NB4 (cell line): ENCODE measurements around the gene XPC.

Experiments
- DNase-seq: peaks from one replicate; pipeline ENCODE4 v3.0.0; 2010; ENCODE audit warnings: low read depth
- H3K4me3 ChIP-seq: one replicate; pipeline ENCODE4 v1.5.1; 2011; ENCODE audit warnings: mild to moderate bottlenecking, low read depth, low read length, moderate library complexity
- CTCF ChIP-seq: IDR thresholded peaks from one replicate; pipeline ENCODE4 v1.5.1; 2012; ENCODE audit warnings: low read depth, low read length
- MAX ChIP-seq: IDR thresholded peaks from 2 replicates; pipeline ENCODE4 v1.6.1; 2011; ENCODE audit warnings: low read depth, low read length
- MYC ChIP-seq: IDR thresholded peaks from 2 replicates; pipeline ENCODE4 v1.6.1; 2011; ENCODE audit warnings: low read depth, low read length
- POLR2A ChIP-seq: IDR thresholded peaks from 2 replicates; pipeline ENCODE4 v1.6.1; 2011; ENCODE audit warnings: mild to moderate bottlenecking; ENCODE audit not compliant: insufficient read length; ENCODE audit errors: extremely low read depth

The XPC gene

GRCh38 chr3:14206548-14207177 lies 28.3 kb upstream of the XPC start:
- H3K4me3 ChIP-seq: no peak overlapping the region
- TF ChIP-seq CTCF (peak; percentile 16), MYC (no peak), POLR2A (no peak), MAX (no peak)
- DNase-seq: peak; percentile 56

- TF ChIP-seq MYC (peak; percentile 54), MAX (peak; percentile 42), CTCF (no peak), POLR2A (peak; percentile 24)
- peak overlapping the region; percentile 7 for H3K4me3 ChIP-seq
- peak; percentile 95 for DNase-seq
These were observed 26.3 kb upstream of the XPC start for GRCh38 chr3:14204515-14205284.

- no peak overlapping the region for H3K4me3 ChIP-seq
- peak; percentile 89 for DNase-seq
- TF ChIP-seq POLR2A: no peak
- TF ChIP-seq CTCF: peak; percentile 83
- 0 out of 2 replicates have a peak, but pooled peaks have one; percentile 16 for TF ChIP-seq MYC
- peak; percentile 22; the same call in 1 of the 2 replicates for TF ChIP-seq MAX
These were observed 25.2 kb upstream of the XPC start for GRCh38 chr3:14203521-14204079.

GRCh38 chr3:14202874-14203520 lies 24.6 kb upstream of the XPC start:
- TF ChIP-seq POLR2A (no peak), MYC (no peak), MAX (no peak), CTCF (no peak)
- no peak for DNase-seq
- H3K4me3 ChIP-seq: no peak overlapping the region

- TF ChIP-seq CTCF (no peak), MAX (no peak), MYC (no peak), POLR2A (no peak)
- DNase-seq: no peak
- no peak overlapping the region for H3K4me3 ChIP-seq
These were observed 23.7 kb upstream of the XPC start for GRCh38 chr3:14201940-14202684.
